Measurements from ENCODE around the gene FMN1. TPM values are rescaled to one million over a fixed set of nuclear protein-coding genes. Genes with fewer than 3 reads are reported as not detected.

FMN1 gene
- total and polyA plus RNA-seq, 2 donors from 2014 or later = 0.71 to 44.8 TPM

DNA sequence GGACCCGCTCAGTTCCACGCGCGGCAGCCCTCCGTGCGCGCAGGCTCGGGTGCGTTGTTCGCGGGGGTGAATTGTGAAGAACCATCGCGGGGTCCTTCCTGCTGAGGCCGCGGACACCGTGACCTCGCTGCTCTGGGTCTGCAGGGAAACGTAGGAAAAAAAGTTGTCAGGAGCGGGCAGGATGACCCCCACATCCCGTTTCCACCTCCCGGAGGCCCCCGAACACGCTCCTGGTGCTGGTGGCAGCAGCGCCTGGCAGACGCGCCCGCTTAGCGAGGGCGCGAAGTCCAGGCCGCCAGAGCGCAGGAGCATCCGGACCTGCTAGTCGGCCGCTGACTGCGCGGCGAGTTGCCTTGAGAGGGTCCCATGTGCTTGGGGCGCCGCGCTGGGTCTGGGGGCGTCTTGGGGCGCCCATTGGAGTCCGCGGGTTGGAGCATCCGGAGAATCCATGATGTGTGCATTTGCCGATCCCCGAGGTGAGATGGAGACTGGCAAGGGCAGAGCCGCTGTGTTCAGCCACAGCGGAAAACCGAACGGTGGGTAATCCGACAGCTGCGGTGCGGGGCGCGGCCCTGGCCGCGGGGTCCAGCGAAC lies 476.2 kb downstream of the FMN1 start:
- H3K4me1 ChIP-seq (ENCODE audit: control insufficient read depth in 2 of 3, insufficient read depth in 2 of 3, low read depth in 1 of 3, low read length in 3 of 3) = peaks cover 0 to 6% (median 0%) of the 10 kb centered on the region in 3 donors
- H3K27ac ChIP-seq (ENCODE audit: low read depth in 2 of 2, low read length in 2 of 2) = no peak overlapping the region
- H3K4me3 ChIP-seq (ENCODE audit: low read length in 3 of 3) = no peak overlapping the region
- no peak overlapping the region for H3K9ac ChIP-seq (ENCODE audit: low read length in 3 of 3)
- peak in 4 of 5 donors; percentile 41 to 62 (median 44) for DNase-seq
- no peak for FAIRE-seq
- intact Hi-C loops (cut with DNase I) = no loop called here
- peaks cover 53% of the 10 kb centered on the region for H3K27me3 ChIP-seq (ENCODE audit: control insufficient read depth, insufficient read depth, low read length)
- no peaks in the 10 kb centered on the region for H3K9me3 ChIP-seq (ENCODE audit: control insufficient read depth in 2 of 3, insufficient read depth in 1 of 3, low read length in 3 of 3)
- H3K36me3 ChIP-seq (ENCODE audit: control insufficient read depth in 2 of 3, insufficient read depth in 3 of 3, low read length in 3 of 3) = no peaks in the 10 kb centered on the region
- TF ChIP-seq, protein P1, sequence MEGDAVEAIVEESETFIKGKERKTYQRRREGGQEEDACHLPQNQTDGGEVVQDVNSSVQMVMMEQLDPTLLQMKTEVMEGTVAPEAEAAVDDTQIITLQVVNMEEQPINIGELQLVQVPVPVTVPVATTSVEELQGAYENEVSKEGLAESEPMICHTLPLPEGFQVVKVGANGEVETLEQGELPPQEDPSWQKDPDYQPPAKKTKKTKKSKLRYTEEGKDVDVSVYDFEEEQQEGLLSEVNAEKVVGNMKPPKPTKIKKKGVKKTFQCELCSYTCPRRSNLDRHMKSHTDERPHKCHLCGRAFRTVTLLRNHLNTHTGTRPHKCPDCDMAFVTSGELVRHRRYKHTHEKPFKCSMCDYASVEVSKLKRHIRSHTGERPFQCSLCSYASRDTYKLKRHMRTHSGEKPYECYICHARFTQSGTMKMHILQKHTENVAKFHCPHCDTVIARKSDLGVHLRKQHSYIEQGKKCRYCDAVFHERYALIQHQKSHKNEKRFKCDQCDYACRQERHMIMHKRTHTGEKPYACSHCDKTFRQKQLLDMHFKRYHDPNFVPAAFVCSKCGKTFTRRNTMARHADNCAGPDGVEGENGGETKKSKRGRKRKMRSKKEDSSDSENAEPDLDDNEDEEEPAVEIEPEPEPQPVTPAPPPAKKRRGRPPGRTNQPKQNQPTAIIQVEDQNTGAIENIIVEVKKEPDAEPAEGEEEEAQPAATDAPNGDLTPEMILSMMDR (IDR thresholded peaks at IDR 0.05; ENCODE audit: borderline replicate concordance, extremely low read depth, insufficient read depth) = no peak

DNA sequence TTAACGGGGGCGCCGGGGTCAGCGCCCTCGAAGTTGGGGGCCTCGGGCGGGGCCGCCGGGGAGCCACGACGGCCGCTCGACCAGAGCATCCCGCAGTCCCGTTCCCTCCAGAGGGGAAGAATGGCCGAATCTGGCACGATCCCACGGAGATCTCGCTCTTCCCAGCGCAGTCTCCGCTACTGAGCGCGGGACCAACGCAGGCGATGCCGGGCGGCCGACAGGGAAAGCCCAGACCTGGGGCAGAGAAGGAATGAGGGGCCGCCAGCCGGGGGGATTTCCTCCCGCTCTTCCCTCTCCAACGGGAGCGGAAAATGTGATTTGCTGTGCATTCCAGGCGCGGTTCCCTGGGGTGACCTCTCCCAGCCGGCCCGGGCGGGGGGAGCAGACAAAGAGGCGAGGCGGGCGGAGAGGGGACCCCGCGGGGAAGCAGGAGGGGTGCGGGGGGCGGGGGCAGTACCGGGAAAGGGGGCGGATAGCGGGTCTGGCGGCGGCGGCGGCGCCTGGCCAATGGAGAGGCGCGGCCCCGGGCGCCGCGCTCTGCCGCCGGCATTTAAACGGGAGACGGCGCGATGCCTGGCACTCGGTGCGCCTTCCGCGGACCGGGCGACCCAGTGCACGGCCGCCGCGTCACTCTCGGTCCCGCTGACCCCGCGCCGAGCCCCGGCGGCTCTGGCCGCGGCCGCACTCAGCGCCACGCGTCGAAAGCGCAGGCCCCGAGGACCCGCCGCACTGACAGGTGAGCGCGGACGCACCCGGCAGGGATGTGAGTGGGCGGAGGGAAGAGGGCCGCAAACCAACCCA lies 476.9 kb downstream of the FMN1 start, which contains the start of gene GREM1:
TSS of gene GREM1 (plus strand) at position 579 of the 801 bp plus-strand sequence. CDS start 12,687 bp downstream, outside the sequence.
- H3K4me1 ChIP-seq (ENCODE audit: control insufficient read depth in 2 of 3, insufficient read depth in 2 of 3, low read depth in 1 of 3, low read length in 3 of 3) = peaks cover 0 to 6% (median 0%) of the 10 kb centered on the region in 3 donors
- DNase-seq (peak in 4 of 5 donors; percentile 27 to 64 (median 46)), FAIRE-seq (no peak)
- no peaks in the 10 kb centered on the region for H3K36me3 ChIP-seq (ENCODE audit: control insufficient read depth in 2 of 3, insufficient read depth in 3 of 3, low read length in 3 of 3)
- no peak within 1 kb of the TSS for H3K27ac ChIP-seq (ENCODE audit: low read depth in 2 of 2, low read length in 2 of 2)
- intact Hi-C loops (cut with DNase I) = no loop called here
- no peak within 1 kb of the TSS for H3K4me3 ChIP-seq (ENCODE audit: low read length in 3 of 3)
- TF ChIP-seq, protein P1 (IDR thresholded peaks at IDR 0.05; ENCODE audit: borderline replicate concordance, extremely low read depth, insufficient read depth) = no peak
- H3K27me3 ChIP-seq (ENCODE audit: control insufficient read depth, insufficient read depth, low read length) = peaks cover 53% of the 10 kb centered on the region
- no peaks in the 10 kb centered on the region for H3K9me3 ChIP-seq (ENCODE audit: control insufficient read depth in 2 of 3, insufficient read depth in 1 of 3, low read length in 3 of 3)
- no peak within 1 kb of the TSS for H3K9ac ChIP-seq (ENCODE audit: low read length in 3 of 3)

DNA sequence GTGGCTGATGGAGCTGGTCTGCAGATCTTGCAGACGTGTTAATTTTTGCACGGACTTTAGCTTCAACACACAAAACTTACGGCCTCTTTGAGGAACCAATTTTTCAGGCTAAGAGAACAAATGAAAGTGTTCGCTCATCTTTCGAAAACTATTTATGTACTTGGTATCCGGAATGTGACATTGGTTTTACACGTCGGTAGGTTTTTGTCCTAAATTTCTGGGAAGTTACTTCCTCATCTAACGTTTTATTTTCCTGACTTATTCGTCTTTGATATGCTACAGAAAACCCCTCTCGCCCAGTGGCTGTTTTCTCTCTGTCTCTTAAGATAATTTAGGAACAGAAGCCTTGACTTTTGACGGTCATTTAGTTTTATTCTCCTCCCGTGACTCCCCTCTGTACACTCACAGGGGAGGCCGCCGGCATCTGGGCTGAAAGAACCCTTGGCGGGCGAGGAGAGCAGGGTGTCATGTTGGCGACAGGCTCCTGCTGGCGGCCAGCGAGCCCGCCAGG lies 477.5 kb downstream of the FMN1 start:
- TF ChIP-seq, protein P1 (IDR thresholded peaks at IDR 0.05; ENCODE audit: borderline replicate concordance, extremely low read depth, insufficient read depth) = no peak
- Histone ChIP-seq H3K9ac (ENCODE audit: low read length in 3 of 3) (no peak overlapping the region), H3K4me1 (ENCODE audit: control insufficient read depth in 2 of 3, insufficient read depth in 2 of 3, low read depth in 1 of 3, low read length in 3 of 3) (peaks cover 0 to 6% (median 0%) of the 10 kb centered on the region in 3 donors), H3K27ac (ENCODE audit: low read depth in 2 of 2, low read length in 2 of 2) (no peak overlapping the region), H3K27me3 (ENCODE audit: control insufficient read depth, insufficient read depth, low read length) (peaks cover 53% of the 10 kb centered on the region), H3K36me3 (ENCODE audit: control insufficient read depth in 2 of 3, insufficient read depth in 3 of 3, low read length in 3 of 3) (no peaks in the 10 kb centered on the region), H3K4me3 (ENCODE audit: low read length in 3 of 3) (no peak overlapping the region), H3K9me3 (ENCODE audit: control insufficient read depth in 2 of 3, insufficient read depth in 1 of 3, low read length in 3 of 3) (no peaks in the 10 kb centered on the region)
- DNase-seq = peak in 3 of 5 donors; percentile 18 to 56 (median 39)
- intact Hi-C loops (cut with DNase I) = no loop called here
- no peak for FAIRE-seq
